Vagina (tissue), 2 donors: ENCODE measurements around the gene OLR1. TPM values are rescaled to one million over a fixed set of nuclear protein-coding genes. Genes with fewer than 3 reads are reported as not detected.
A peak's percentile ranks its signal among the peaks of the same experiment; 100 is the strongest.

Experiments
- DNase-seq, 2 donors: peaks; one replicate each; pipeline ENCODE4 v3.0.0-alpha.2; 2017; ENCODE audit errors: extremely low spot score in 2 of 2
- H3K27ac ChIP-seq: fragments of 200-600 bp; sonication (generic); one replicate; pipeline ENCODE4 v1.5.1; 2019
- H3K27me3 ChIP-seq: fragments of 200-600 bp; sonication (generic); one replicate; pipeline ENCODE4 v1.5.1; 2019
- H3K36me3 ChIP-seq, 2 donors: fragments of 200-600 bp; sonication (generic); one replicate each; pipeline ENCODE4 v1.5.1; 2017 to 2019
- H3K4me1 ChIP-seq: fragments of 200-600 bp; sonication (generic); one replicate; pipeline ENCODE4 v1.5.1; 2019
- H3K4me3 ChIP-seq, 2 donors: fragments of 200-600 bp; sonication (generic); 1 replicate in 1 of 2; 2 replicates in 1 of 2; pipeline ENCODE4 v1.5.1; 2016 to 2019
- H3K9me3 ChIP-seq: fragments of 200-600 bp; sonication (generic); one replicate; pipeline ENCODE4 v1.5.1; 2019
- POLR2A ChIP-seq, 2 donors: fragments of 450-650 bp; IDR thresholded peaks; one replicate each; pipeline ENCODE4 v1.6.1; 2017; ENCODE audit warnings: antibody characterized with exemption in 2 of 2, mild to moderate bottlenecking in 2 of 2, moderate library complexity in 2 of 2
- POLR2AphosphoS5 ChIP-seq, 2 donors: sonication (generic); formaldehyde crosslinking; IDR thresholded peaks; one replicate each; pipeline ENCODE4 v1.9.0; 2017; ENCODE audit warnings: antibody characterized with exemption in 2 of 2, mild to moderate bottlenecking in 2 of 2, low read depth in 1 of 2; ENCODE audit not compliant: insufficient read depth in 1 of 2
- intact Hi-C: fragments of 100-400 bp; cut with DNase I; formaldehyde crosslinking; loops from one replicate; pipeline ENCODE4 v1.15.1; 2023
- total RNA-seq: library from RNA; depleted of rRNA; stranded (reverse); fragments of >200 nt; gene quantifications from one replicate; pipeline ENCODE4 v1.2.3, GENCODE V29; 2016
- TF ChIP-seq, protein P1 (sequence below), 3 experiments: fragments of 450-650 bp in 2 of 3; fragments of 200-600 bp in 1 of 3; sonication (generic) in 1 of 3; IDR thresholded peaks; one replicate each; pipeline ENCODE4 v1.5.1; 2017 to 2019; ENCODE audit warnings: antibody characterized with exemption in 3 of 3, mild to moderate bottlenecking in 2 of 3, moderate library complexity in 2 of 3

OLR1 gene
- total RNA-seq, 1 donor from 2014 or later, result not detected

DNA sequence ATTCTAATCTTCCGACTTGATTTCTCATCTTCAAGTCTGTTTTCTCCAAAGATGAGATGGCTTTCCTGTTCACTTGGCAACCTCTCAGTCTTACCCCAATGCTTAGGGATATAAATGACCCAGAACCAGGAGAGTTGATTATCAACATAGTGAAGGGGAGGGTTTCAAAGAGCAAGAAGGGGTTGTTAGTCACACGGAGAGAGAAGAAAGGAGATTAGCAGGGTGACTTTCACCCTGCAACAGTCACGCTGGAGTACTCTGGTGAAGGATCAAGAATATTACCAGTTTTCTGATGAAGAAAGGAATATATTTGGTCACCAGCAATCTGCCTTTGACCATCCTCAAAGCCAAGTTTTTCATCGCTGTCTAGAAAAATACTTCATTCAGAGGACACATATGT lies 6.9 kb upstream of the OLR1 start, which contains the start of gene TMEM52B:
Gene TMEM52B, plus strand, starts transcription at position 212 of the 400 bp plus-strand sequence. CDS start 543 bp downstream, outside the sequence.
- Histone ChIP-seq H3K27ac (no peak within 1 kb of the TSS), H3K9me3 (no peaks in the 10 kb centered on the region), H3K27me3 (no peaks in the 10 kb centered on the region), H3K4me3 (no peak within 1 kb of the TSS), H3K4me1 (no peaks in the 10 kb centered on the region), H3K36me3 (no peaks in the 10 kb centered on the region)
- intact Hi-C loops, result no loop called here
- DNase-seq, result no peak
- TF ChIP-seq POLR2AphosphoS5 (IDR thresholded peaks at IDR 0.05; ENCODE audit: insufficient read depth in 1 of 2, low read depth in 1 of 2), result no peak
- TF ChIP-seq POLR2A (IDR thresholded peaks at IDR 0.05), result no peak
- TF ChIP-seq, protein P1, sequence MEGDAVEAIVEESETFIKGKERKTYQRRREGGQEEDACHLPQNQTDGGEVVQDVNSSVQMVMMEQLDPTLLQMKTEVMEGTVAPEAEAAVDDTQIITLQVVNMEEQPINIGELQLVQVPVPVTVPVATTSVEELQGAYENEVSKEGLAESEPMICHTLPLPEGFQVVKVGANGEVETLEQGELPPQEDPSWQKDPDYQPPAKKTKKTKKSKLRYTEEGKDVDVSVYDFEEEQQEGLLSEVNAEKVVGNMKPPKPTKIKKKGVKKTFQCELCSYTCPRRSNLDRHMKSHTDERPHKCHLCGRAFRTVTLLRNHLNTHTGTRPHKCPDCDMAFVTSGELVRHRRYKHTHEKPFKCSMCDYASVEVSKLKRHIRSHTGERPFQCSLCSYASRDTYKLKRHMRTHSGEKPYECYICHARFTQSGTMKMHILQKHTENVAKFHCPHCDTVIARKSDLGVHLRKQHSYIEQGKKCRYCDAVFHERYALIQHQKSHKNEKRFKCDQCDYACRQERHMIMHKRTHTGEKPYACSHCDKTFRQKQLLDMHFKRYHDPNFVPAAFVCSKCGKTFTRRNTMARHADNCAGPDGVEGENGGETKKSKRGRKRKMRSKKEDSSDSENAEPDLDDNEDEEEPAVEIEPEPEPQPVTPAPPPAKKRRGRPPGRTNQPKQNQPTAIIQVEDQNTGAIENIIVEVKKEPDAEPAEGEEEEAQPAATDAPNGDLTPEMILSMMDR (IDR thresholded peaks at IDR 0.05), result no peak

DNA sequence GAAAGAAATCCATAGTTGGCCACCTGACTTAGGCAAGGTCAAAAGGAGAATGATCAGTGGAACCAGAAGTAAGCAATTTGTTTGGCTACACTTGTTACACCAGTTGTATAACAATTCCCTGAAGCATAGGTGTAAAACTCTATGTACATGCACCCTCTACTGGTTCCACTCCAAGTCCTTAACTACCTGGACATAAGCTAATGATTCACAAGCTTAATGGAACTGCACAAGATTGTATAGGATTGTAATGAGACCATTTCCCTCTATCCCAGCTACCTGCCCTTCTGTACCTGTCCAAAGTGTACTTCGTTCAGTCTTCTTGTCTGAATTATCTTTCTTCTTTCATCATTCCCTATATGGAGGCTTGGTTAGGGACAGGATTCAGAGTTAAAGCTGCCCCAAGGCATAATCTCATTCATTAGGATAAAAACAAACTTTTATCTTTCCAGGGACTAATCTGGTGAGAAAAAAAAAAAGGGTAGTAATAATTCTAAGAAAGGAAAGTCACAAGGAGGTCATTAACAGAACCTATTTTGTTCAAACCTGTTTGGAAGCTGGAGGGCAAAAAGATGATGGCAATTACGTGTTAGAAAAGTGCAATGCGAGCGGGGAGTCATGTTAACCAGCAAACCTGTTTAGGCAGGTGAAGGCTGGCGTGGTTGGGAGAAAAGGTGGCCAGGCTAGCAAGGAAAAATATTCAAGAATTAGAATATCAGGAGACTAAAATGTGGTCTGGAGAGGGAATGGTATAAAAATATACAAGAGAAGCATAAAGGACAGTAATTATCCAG lies 4.1 kb upstream of the OLR1 start:
- intact Hi-C loops, result no loop called here
- H3K9me3 ChIP-seq, result no peaks in the 10 kb centered on the region

DNA sequence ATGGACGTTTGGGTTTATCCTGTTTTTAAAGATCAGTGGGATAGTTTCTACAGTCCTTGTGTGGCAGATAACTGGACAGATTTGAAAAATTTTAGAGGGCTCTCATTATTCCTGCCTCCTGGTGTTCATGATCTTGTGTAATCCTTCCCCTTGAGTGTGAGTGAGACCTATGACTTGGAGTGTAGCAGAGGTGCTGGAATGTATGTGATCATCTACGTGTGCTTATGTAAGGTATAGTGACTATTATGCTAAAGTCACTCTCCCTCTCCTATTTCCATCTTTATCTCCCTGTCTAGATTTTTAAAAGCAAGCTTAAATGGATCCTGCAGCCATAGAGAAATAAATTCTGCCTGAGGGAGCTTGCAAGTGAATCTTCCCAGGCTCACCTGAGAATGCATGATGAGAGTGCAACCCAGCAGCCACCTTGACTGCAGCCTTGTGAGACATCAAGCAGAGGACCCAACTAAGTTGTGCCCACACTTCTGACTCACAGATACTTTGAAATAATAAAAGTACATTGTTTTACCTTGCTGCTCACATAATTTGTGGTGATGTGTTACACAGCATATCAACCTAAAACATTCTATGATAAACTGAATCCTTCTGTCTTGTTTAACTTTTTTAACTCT lies 3.2 kb upstream of the OLR1 start:
- Histone ChIP-seq H3K4me1 (no peaks in the 10 kb centered on the region), H3K27ac (no peak overlapping the region), H3K9me3 (no peaks in the 10 kb centered on the region), H3K4me3 (no peak overlapping the region), H3K36me3 (no peaks in the 10 kb centered on the region), H3K27me3 (no peaks in the 10 kb centered on the region)
- no peak for DNase-seq
- intact Hi-C loops, result no loop called here
- TF ChIP-seq, protein P1 (IDR thresholded peaks at IDR 0.05), result no peak
- TF ChIP-seq POLR2A (IDR thresholded peaks at IDR 0.05), result no peak
- no peak for TF ChIP-seq POLR2AphosphoS5 (IDR thresholded peaks at IDR 0.05; ENCODE audit: insufficient read depth in 1 of 2, low read depth in 1 of 2)

More for the DNA sequence above, 4.1 kb upstream of the OLR1 start:
- H3K4me1 ChIP-seq, result no peaks in the 10 kb centered on the region
- no peaks in the 10 kb centered on the region for H3K27me3 ChIP-seq
- TF ChIP-seq, protein P1 (IDR thresholded peaks at IDR 0.05), result no peak
- TF ChIP-seq POLR2AphosphoS5 (IDR thresholded peaks at IDR 0.05; ENCODE audit: insufficient read depth in 1 of 2, low read depth in 1 of 2) (peak in 1 of 2 donors; percentile 51), POLR2A (IDR thresholded peaks at IDR 0.05) (no peak)
- no peaks in the 10 kb centered on the region for H3K36me3 ChIP-seq
- H3K27ac ChIP-seq, result no peak overlapping the region
- no peak for DNase-seq
- H3K4me3 ChIP-seq, result no peak overlapping the region

DNA sequence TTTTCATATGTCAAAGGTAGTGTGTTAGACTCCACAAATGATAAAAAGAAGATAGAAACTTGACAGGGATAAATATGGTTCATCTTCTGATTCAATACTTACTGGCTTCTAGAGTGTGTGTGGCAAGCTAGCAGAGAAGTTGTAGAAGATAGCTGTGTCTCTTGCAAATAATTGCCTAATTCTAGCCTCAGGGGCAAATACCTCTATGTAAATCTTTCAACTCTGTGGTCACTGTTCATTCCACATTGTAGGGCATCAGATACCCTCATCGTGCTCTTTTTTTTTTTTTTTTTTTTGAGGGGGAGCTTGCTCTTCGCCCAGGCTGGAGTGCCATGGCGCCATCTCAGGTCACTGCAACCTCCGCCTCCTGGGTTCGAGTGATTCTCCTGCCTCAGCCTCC lies 1.7 kb downstream of the OLR1 start:
- TF ChIP-seq, protein P1 (IDR thresholded peaks at IDR 0.05), result no peak
- TF ChIP-seq POLR2A (IDR thresholded peaks at IDR 0.05) (no peak), POLR2AphosphoS5 (IDR thresholded peaks at IDR 0.05; ENCODE audit: insufficient read depth in 1 of 2, low read depth in 1 of 2) (no peak)
- H3K27ac ChIP-seq, result no peak overlapping the region
- no peaks in the 10 kb centered on the region for H3K4me1 ChIP-seq
- H3K9me3 ChIP-seq, result no peaks in the 10 kb centered on the region
- no peaks in the 10 kb centered on the region for H3K27me3 ChIP-seq
- H3K36me3 ChIP-seq, result no peaks in the 10 kb centered on the region
- intact Hi-C loops, result no loop called here
- DNase-seq, result no peak
- H3K4me3 ChIP-seq, result no peak overlapping the region

DNA sequence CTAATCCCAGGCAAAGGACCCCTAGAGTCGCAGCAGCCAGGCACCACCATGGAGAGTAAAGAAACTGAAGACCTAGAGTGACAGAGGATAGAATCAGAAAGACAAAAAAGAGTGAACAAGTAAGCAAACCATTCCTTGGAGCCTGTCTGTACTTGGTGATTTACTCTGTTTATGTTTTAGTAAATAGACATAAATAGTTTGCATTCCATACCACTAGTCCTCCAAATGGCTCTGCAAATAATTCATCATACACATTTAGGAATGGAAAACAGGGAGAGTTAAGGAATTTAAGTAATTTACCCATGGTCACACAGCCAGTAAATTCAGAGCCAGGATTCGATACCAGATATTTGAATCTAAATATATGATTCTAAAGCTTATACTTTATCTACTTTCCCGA lies 2.8 kb downstream of the OLR1 start:
- Histone ChIP-seq H3K36me3 (no peaks in the 10 kb centered on the region), H3K9me3 (no peaks in the 10 kb centered on the region), H3K27ac (no peak overlapping the region), H3K4me3 (no peak overlapping the region), H3K27me3 (no peaks in the 10 kb centered on the region), H3K4me1 (no peaks in the 10 kb centered on the region)
- DNase-seq, result no peak
- TF ChIP-seq POLR2AphosphoS5 (IDR thresholded peaks at IDR 0.05; ENCODE audit: insufficient read depth in 1 of 2, low read depth in 1 of 2) (no peak), POLR2A (IDR thresholded peaks at IDR 0.05) (no peak)
- TF ChIP-seq, protein P1 (IDR thresholded peaks at IDR 0.05), result no peak
- intact Hi-C loops, result no loop called here
